Parathyroid adenoma (tissue), 2 donors: ENCODE results near the gene TLE3.

Experiments used
- H2AFZ ChIP-seq: fragments of 300-600 bp; sonication (generic); one replicate; pipeline ENCODE4 v1.7.0; 2017; ENCODE audit warnings: antibody characterized with exemption, mild to moderate bottlenecking
- H3K27ac ChIP-seq: fragments of 300-600 bp; sonication (generic); one replicate; pipeline ENCODE4 v1.7.0; 2017
- H3K27me3 ChIP-seq: fragments of 300-600 bp; sonication (generic); one replicate; pipeline ENCODE4 v1.7.0; 2017; ENCODE audit warnings: low read length; ENCODE audit not compliant: control insufficient read depth, insufficient read depth
- H3K36me3 ChIP-seq: fragments of 300-600 bp; sonication (generic); one replicate; pipeline ENCODE4 v1.7.0; 2017; ENCODE audit warnings: low read length; ENCODE audit not compliant: control insufficient read depth, insufficient read depth
- H3K4me1 ChIP-seq: fragments of 300-600 bp; sonication (generic); one replicate; pipeline ENCODE4 v1.7.0; 2017; ENCODE audit warnings: control low read depth
- H3K4me2 ChIP-seq: fragments of 300-600 bp; sonication (generic); one replicate; pipeline ENCODE4 v1.7.0; 2017; ENCODE audit warnings: low read length
- H3K4me3 ChIP-seq: fragments of 300-600 bp; sonication (generic); one replicate; pipeline ENCODE4 v1.7.0; 2017; ENCODE audit warnings: low read depth, low read length
- H3K79me2 ChIP-seq: fragments of 300-600 bp; sonication (generic); one replicate; pipeline ENCODE4 v1.7.0; 2017; ENCODE audit warnings: control low read depth
- H3K9ac ChIP-seq: fragments of 300-600 bp; sonication (generic); one replicate; pipeline ENCODE4 v1.7.0; 2017; ENCODE audit warnings: mild to moderate bottlenecking
- H3K9me3 ChIP-seq: fragments of 300-600 bp; sonication (generic); one replicate; pipeline ENCODE4 v1.7.0; 2017; ENCODE audit warnings: low read length; ENCODE audit not compliant: control insufficient read depth
- TF ChIP-seq, protein P1 (sequence below): fragments of 300-600 bp; sonication (generic); IDR thresholded peaks from one replicate; pipeline ENCODE4 v1.7.0; 2017; ENCODE audit warnings: antibody characterized with exemption, mild to moderate bottlenecking
- donor health status: primary hyperparathyroidism.

TLE3 gene

DNA sequence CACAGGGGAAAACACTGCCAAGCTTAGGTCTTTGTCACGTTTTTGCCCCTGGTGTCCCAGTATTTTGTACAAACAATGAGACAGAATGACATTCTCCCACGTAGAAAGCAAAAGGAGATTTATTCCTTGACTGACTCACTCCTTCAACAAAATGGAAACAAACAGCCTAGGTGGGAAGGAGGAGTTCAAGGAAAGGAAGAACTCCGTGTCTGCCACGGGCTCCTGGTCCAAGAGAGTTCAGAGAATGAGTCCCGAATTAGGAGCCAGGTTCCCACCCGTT, 8.1 kb downstream of the TLE3 start:
- Histone ChIP-seq H3K9me3 (no peaks in the 10 kb centered on the region), H2AFZ (no peak overlapping the region), H3K36me3 (no peaks in the 10 kb centered on the region), H3K79me2 (no peaks in the 10 kb centered on the region), H3K4me2 (no peak overlapping the region), H3K9ac (no peak overlapping the region), H3K4me1 (peaks cover 13% of the 10 kb centered on the region), H3K4me3 (no peak overlapping the region), H3K27ac (no peak overlapping the region), H3K27me3 (no peaks in the 10 kb centered on the region)
- TF ChIP-seq, protein P1, sequence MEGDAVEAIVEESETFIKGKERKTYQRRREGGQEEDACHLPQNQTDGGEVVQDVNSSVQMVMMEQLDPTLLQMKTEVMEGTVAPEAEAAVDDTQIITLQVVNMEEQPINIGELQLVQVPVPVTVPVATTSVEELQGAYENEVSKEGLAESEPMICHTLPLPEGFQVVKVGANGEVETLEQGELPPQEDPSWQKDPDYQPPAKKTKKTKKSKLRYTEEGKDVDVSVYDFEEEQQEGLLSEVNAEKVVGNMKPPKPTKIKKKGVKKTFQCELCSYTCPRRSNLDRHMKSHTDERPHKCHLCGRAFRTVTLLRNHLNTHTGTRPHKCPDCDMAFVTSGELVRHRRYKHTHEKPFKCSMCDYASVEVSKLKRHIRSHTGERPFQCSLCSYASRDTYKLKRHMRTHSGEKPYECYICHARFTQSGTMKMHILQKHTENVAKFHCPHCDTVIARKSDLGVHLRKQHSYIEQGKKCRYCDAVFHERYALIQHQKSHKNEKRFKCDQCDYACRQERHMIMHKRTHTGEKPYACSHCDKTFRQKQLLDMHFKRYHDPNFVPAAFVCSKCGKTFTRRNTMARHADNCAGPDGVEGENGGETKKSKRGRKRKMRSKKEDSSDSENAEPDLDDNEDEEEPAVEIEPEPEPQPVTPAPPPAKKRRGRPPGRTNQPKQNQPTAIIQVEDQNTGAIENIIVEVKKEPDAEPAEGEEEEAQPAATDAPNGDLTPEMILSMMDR = no peak

DNA sequence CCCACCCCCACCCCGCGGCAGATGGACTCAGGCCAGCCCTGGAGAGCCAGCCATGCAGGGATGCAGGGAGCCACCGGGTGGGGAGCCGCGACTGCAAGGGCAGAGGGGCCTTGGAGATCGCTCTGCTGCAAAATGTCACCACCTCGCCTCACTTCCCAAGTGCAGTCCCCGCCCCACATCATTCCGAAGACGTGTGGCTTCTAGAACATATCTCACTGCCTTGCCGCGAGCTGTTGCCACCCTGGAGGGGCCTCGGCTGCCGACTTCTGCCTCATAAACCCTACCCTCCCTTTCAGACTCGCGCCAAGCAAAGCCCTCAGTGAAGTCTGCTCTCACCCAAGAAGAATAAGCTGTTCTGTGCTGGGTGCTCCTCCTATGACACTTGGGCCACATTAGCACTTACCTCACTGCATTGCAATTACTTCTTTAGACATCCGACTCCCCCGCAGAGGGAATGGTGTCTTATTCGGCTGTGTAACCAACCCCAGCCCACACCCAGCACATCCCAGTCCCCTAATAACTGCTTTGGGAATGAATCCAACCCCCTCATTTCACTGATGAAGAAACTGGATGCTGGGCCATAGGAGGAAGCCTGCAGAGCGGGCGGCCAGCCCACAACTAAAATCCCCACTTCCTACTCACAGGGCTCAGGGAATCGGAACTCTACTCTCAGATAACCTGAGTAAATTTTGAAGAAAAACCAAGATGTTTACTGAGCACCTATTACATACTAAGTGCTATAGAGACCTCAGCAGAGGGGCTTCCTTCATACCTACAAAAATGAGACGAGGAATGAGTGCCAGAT, 8.6 kb downstream of the TLE3 start:
- Histone ChIP-seq H3K36me3 (no peaks in the 10 kb centered on the region), H3K27ac (no peak overlapping the region), H3K27me3 (no peaks in the 10 kb centered on the region), H3K4me1 (peaks cover 13% of the 10 kb centered on the region), H2AFZ (no peak overlapping the region), H3K9ac (no peak overlapping the region), H3K79me2 (no peaks in the 10 kb centered on the region), H3K9me3 (no peaks in the 10 kb centered on the region), H3K4me3 (no peak overlapping the region), H3K4me2 (no peak overlapping the region)
- TF ChIP-seq, protein P1 = no peak

DNA sequence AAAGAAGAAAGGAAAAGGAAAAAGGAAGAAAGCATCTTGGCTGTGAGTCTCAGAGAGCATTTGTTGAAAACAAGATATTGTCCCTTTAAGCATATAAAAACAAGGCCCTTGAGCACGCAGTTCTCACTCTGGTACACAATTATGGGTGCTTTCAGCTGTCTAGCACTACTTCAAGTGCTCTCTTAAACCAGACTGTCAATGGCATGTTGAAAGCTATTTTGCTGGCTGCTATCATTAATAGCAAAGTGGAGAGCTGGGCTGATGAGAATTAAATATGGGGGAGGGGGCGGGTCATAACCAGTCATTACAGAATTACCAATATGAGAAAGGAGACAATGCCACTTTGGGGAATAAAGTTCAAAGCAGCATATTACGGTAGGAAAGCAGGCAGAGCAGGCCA, 9.3 kb downstream of the TLE3 start:
- TF ChIP-seq, protein P1 = no peak
- Histone ChIP-seq H3K27ac (no peak overlapping the region), H3K9me3 (no peaks in the 10 kb centered on the region), H2AFZ (no peak overlapping the region), H3K4me1 (peaks cover 10% of the 10 kb centered on the region), H3K27me3 (no peaks in the 10 kb centered on the region), H3K4me3 (no peak overlapping the region), H3K36me3 (no peaks in the 10 kb centered on the region), H3K4me2 (no peak overlapping the region), H3K79me2 (no peaks in the 10 kb centered on the region), H3K9ac (no peak overlapping the region)

DNA sequence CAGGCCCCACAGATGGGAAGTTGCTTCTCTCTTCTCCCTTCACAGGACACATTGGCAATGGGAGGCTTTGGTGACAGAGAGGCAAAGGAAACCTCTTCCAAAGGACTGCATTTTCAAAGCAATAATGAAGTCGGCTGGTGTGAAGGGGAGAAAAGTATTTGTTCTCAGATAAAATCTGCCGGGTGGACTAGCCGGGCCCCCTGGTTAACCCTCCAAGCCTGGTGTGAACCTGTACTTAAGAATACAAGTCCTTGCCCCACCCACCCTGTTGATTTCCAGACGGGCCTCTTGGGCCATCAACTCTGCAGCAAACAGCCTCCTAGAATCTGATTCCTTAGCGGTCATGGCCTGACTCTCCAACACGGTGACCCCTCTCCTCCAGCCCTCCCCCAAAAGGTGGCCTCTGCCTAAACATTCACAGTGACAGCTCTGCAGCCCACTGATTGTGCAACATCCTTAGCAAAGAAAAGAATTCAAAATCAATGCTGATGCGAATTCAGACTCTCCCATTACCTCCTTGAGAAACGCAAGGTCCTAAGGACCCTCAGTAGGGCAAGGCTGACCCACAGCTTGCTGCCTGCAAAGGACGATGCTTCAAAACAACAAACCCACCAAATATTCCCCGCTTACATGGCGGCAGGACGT, 9.9 kb downstream of the TLE3 start:
- H3K9ac ChIP-seq = no peak overlapping the region

More for the DNA sequence above, 9.9 kb downstream of the TLE3 start:
- no peak overlapping the region for H2AFZ ChIP-seq
- no peak overlapping the region for H3K27ac ChIP-seq
- H3K27me3 ChIP-seq = no peaks in the 10 kb centered on the region
- no peaks in the 10 kb centered on the region for H3K36me3 ChIP-seq
- H3K4me1 ChIP-seq = peaks cover 3% of the 10 kb centered on the region
- no peak overlapping the region for H3K4me2 ChIP-seq
- no peaks in the 10 kb centered on the region for H3K9me3 ChIP-seq
- H3K79me2 ChIP-seq = no peaks in the 10 kb centered on the region
- H3K4me3 ChIP-seq = no peak overlapping the region
- TF ChIP-seq, protein P1 = no peak
